ENCODE results near the gene TCAIM. TPM values are rescaled to one million over a fixed set of nuclear protein-coding genes. Genes with fewer than 3 reads are reported as not detected.

Gene TCAIM
- total and polyA plus RNA-seq, 9 of the 15 experiments (the other 6 are each of a cell fraction or from before 2014, with no cell fraction given): 19.7 to 53.3 (median 36.9) TPM

DNA sequence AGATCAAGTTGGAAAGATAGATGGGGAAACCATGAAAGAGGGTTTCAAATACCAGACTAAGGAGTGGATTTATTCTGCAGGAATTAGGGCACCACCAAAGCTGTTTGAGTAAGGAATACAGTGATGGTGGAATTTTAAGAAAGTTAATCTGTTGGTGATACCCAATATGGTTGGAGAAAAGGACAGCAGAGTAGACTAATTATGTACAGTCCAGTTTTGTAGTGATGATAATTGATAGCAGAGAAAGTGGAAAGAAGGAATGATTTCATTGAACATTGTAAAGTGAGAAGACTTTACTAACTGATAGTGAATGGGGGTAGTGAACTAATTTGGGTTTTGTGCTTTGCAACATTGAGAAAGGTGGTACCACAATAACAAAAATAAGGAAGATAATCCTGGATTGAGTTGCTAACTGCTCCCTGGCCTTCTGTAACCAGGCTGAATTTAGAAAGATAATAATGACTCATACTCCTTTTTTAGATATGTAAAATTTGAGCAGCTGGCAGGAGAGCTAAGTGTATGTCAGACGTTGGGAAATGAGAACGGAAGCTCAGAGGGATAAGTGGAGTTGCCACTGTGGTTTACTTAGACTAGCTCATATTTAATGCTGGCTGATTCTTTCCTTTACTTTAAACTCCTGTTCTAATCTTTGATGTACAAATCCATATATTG is 16.9 kb downstream of the TCAIM start (continued):
- TF ChIP-seq ATF3 (IDR thresholded peaks at IDR 0.05) (peak; percentile 97), ATF3 (CRISPR knock-in tag; conservative IDR thresholded peaks at IDR 0.05) (peak; percentile 94), HOXB6 (CRISPR knock-in tag; IDR thresholded peaks at IDR 0.05; ENCODE audit: borderline replicate concordance) (no peak), SMAD2 (IDR thresholded peaks at IDR 0.05; ENCODE audit: low read depth, low read length) (no peak), ZNF175 (CRISPR knock-in tag; IDR thresholded peaks at IDR 0.05; ENCODE audit: low read depth) (peak; percentile 82; the same call in 1 of the 2 replicates), LEF1 (IDR thresholded peaks at IDR 0.05) (peak; percentile 49; the same call in 1 of the 2 replicates), GABPB1 (CRISPR knock-in tag; IDR thresholded peaks at IDR 0.05) (no peak), ZNF75A (CRISPR knock-in tag; IDR thresholded peaks at IDR 0.05) (no peak), ZNF41 (CRISPR knock-in tag; conservative IDR thresholded peaks at IDR 0.05) (no peak), RBM34 (IDR thresholded peaks at IDR 0.05; ENCODE audit: borderline replicate concordance, insufficient read depth, low read length) (no peak), TAF9B (IDR thresholded peaks at IDR 0.05; ENCODE audit: partially characterized antibody) (peak; percentile 43), ZNF584 (CRISPR knock-in tag; IDR thresholded peaks at IDR 0.05; ENCODE audit: low read depth) (peak; percentile 37; the same call in 1 of the 2 replicates), POLR2AphosphoS5 (IDR thresholded peaks at IDR 0.05; ENCODE audit: control insufficient read depth, insufficient read depth, low read depth, low read length) (0 out of 2 replicates have a peak, but pooled peaks have one; percentile 24), TSC22D4 (tag; IDR thresholded peaks at IDR 0.05) (no peak), ETV1 (tag; conservative IDR thresholded peaks at IDR 0.05; ENCODE audit: low read depth) (no peak)
- TF ChIP-seq, protein P1, sequence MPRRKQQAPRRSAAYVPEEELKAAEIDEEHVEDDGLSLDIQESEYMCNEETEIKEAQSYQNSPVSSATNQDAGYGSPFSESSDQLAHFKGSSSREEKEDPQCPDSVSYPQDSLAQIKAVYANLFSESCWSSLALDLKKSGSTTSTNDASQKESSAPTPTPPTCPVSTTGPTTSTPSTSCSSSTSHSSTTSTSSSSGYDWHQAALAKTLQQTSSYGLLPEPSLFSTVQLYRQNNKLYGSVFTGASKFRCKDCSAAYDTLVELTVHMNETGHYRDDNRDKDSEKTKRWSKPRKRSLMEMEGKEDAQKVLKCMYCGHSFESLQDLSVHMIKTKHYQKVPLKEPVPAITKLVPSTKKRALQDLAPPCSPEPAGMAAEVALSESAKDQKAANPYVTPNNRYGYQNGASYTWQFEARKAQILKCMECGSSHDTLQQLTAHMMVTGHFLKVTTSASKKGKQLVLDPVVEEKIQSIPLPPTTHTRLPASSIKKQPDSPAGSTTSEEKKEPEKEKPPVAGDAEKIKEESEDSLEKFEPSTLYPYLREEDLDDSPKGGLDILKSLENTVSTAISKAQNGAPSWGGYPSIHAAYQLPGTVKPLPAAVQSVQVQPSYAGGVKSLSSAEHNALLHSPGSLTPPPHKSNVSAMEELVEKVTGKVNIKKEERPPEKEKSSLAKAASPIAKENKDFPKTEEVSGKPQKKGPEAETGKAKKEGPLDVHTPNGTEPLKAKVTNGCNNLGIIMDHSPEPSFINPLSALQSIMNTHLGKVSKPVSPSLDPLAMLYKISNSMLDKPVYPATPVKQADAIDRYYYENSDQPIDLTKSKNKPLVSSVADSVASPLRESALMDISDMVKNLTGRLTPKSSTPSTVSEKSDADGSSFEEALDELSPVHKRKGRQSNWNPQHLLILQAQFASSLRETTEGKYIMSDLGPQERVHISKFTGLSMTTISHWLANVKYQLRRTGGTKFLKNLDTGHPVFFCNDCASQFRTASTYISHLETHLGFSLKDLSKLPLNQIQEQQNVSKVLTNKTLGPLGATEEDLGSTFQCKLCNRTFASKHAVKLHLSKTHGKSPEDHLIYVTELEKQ (CRISPR knock-in tag; IDR thresholded peaks at IDR 0.05): no peak
- TF ChIP-seq, protein P2, sequence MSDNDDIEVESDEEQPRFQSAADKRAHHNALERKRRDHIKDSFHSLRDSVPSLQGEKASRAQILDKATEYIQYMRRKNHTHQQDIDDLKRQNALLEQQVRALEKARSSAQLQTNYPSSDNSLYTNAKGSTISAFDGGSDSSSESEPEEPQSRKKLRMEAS (CRISPR knock-in tag; IDR thresholded peaks at IDR 0.05): no peak
- TF ChIP-seq, protein P3, sequence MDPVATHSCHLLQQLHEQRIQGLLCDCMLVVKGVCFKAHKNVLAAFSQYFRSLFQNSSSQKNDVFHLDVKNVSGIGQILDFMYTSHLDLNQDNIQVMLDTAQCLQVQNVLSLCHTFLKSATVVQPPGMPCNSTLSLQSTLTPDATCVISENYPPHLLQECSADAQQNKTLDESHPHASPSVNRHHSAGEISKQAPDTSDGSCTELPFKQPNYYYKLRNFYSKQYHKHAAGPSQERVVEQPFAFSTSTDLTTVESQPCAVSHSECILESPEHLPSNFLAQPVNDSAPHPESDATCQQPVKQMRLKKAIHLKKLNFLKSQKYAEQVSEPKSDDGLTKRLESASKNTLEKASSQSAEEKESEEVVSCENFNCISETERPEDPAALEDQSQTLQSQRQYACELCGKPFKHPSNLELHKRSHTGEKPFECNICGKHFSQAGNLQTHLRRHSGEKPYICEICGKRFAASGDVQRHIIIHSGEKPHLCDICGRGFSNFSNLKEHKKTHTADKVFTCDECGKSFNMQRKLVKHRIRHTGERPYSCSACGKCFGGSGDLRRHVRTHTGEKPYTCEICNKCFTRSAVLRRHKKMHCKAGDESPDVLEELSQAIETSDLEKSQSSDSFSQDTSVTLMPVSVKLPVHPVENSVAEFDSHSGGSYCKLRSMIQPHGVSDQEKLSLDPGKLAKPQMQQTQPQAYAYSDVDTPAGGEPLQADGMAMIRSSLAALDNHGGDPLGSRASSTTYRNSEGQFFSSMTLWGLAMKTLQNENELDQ (CRISPR knock-in tag; IDR thresholded peaks at IDR 0.05; ENCODE audit: borderline replicate concordance): no peak

All from K562 (cell line).